Measurements from ENCODE around the gene NDUFA5.
A peak's percentile ranks its signal among the peaks of the same experiment; 100 is the strongest.

NDUFA5 gene

DNA sequence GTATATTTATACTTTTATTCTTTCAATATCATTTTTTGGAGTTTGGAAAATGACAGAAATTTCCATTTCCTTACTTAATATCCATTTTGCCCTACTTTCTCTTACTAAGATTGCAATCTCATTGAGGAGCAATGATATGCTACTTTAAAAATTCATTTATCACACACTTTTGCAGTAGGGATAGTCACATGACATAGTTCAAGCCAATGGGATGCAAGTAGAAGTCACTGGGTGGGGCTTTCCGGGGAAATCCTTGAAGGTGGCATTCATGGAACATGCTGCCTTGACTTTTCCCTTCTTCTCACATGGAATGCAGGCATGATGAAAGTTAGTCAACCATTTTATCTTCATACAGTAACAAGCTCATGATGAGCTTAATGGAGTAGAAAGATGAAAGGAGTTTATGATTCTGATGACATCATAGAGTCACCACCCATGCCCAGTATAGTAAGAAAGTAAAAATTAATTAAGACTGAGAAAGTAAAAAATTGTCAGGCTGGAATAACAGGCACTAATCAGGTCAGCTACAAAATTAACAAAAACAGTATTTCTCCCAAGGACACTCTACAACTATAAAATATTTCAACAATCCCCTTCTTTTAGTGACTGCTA, 56.6 kb downstream of the NDUFA5 start:
- DNase-seq = no peak

DNA sequence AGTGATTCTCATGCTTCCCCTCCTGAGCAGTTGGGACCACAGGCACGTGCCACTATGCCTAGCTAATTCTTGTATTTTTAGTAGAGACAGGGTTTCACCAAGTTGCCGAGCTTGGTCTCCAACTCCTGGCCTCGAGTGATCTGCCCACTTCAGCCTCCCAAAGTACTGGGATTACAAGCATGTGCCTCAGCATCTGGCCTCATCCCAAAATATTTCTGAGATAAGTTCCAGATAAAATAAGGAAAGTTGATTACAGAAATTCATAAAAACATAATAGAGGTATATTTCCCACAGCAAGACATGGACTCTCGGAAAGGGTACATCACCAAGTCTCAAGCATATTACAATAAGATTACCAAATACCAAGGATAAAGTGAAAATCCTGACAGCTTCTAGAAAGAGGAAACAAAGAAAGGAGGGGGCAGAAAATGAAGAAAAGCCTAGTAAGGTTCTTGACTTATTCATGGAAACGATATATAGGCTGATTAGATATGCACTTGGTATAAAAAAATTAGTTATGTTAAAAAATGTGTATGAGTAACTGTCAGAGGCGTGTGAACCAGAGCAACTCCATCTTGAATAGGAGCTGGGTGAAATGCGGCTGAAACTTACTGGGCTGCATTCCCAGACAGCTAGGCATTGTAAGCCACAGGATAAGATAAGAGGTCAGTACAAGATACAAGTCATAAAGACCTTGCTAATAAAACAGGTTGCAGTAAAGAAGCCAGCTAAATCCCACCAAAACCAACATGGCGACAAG, 58.2 kb downstream of the NDUFA5 start:
- peak; percentile 89 for DNase-seq

DNA sequence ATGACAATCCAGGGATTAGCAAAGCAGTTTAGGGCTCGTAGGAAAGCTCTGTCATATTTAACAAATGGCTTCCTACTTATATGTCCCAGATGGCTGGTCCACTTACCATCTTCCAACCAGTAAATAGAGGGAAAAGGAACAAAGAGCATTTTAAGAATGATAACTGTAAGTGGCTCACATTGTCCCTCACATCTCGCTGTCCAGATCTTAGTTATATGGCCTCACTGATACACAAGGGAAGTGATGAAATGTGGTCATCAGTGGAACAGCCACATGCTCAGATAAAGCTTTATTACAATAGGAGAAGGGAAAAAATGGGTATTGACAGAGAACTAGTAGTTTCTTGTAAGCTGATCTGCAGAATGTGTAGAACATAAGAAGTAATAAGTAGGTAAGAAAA, 59.0 kb downstream of the NDUFA5 start:
- DNase-seq = no peak

DNA sequence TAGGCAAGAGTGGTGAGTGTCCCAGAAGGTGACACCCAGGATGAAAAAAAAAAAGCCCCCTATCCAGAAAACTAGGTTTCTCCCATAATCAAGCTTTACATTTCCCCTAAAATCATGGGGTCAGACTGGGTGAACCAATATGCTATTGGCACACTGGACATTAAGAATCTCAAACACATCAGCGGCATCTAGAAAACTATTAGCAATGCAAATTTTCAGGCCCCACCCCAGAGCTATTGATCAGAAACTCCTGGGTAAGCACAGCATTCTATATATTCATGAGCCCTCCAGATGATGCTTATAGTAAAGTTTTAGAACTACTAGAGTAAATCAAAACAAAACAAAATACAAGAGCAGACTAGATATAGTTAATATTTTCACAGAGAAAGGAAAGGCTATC, 59.6 kb downstream of the NDUFA5 start:
- no peak for DNase-seq

DNA sequence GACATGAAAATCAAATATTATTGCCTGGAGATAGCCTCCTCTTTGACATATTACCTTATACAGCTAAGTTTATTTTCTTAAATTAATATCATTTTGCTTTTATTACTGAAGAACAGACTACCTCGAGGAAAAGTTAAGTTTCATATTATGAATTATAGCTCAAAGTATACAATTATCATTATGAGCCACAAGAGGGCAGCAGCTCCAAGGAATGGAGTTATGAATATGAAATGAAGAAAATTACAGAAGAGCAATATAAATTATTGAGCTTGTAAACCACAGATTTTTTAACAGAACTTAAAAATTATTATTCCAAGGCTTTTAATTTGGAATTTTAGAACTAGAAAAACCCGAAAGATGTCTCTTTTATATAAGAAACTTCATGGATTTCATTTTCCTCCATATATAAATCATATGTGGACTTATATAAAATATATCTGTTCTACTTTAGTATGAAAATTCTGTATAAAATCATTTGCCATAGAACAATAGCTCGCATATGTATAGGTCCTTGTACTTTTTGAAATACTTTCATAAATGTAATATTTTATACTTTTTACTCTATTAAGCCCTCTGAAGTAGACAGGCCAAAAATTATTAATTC, 63.3 kb downstream of the NDUFA5 start:
- peak; percentile 7 for DNase-seq

DNA sequence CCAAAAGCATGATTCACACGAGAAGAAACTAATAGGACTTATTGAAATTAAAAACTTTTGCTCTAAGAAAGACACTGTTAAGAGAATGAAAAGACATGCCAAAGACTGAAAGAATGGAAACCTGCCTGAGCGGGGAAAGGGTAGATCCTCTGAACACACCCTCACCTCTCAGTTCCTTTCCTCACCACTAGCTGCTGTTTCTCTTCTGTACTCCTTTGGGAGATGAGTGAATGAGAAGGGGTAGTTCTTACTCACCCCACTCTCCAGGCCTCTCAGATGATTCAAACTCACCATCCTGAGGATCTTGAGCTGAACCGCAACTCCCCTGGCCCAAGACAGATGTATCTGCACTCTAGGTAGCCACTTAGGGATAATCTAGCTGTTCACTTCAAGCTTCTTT, 65.1 kb downstream of the NDUFA5 start:
- no peak for DNase-seq

Measured in NCI-H226 (cell line).